Left lung (tissue), 10 donors: ENCODE measurements around the gene MAP1B. TPM values are rescaled to one million over a fixed set of nuclear protein-coding genes. Genes with fewer than 3 reads are reported as not detected.
A peak's percentile ranks its signal among the peaks of the same experiment; 100 is the strongest.

Experiments
- ATAC-seq: fragments of 200-7000 bp; cut with Tn5 transposase; one replicate; pipeline ENCODE4 v1.9.1; 2020; ENCODE audit warnings: moderate library complexity
- DNase-seq, 4 donors: peaks; one replicate each; pipeline ENCODE4 v3.0.0-alpha.2; 2013 to 2020
- H3K27ac ChIP-seq, 2 donors: fragments of 200-600 bp; sonication (generic) in 1 of 2; one replicate each; pipeline versions ENCODE4 v1.5.0 to v1.8.0; 2020 to 2021
- H3K27me3 ChIP-seq, 2 donors: fragments of 200-600 bp; sonication (generic) in 1 of 2; one replicate each; pipeline versions ENCODE4 v1.5.0 to v1.8.0; 2020 to 2021
- H3K36me3 ChIP-seq, 2 donors: fragments of 200-600 bp; sonication (generic) in 1 of 2; one replicate each; pipeline versions ENCODE4 v1.5.0 to v1.8.0; 2020 to 2021
- H3K4me1 ChIP-seq, 2 donors: fragments of 200-600 bp; one replicate each; pipeline ENCODE4 v1.8.0; 2021
- H3K4me3 ChIP-seq, 2 donors: fragments of 200-600 bp; sonication (generic) in 1 of 2; one replicate each; pipeline versions ENCODE4 v1.5.0 to v1.8.0; 2020 to 2021; ENCODE audit warnings: mild to moderate bottlenecking in 1 of 2
- H3K9me3 ChIP-seq, 2 donors: fragments of 200-600 bp; sonication (generic) in 1 of 2; one replicate each; pipeline versions ENCODE4 v1.5.0 to v1.8.0; 2020 to 2021
- intact Hi-C, 2 donors: fragments of 100-400 bp; cut with DNase I; formaldehyde crosslinking; loops; one replicate each; pipeline versions ENCODE4 v1.11.2 to v1.14.2; 2022
- polyA plus RNA-seq, 6 donors: library from polyadenylated mRNA; unstranded; fragments of 120-200 nt; gene quantifications; one replicate each; pipeline ENCODE4 v1.2.1, GENCODE V29; 2013; ENCODE audit not compliant: insufficient read length in 6 of 6
- total RNA-seq, 2 donors: library from RNA; stranded (reverse); fragmentation: NEBNext Ultra II Directional; extraction: Animal tissue kit (Norgen Biotek cat#: 25700); gene quantifications; one replicate each; pipeline ENCODE4 v1.2.1, GENCODE V29; 2021
- TF ChIP-seq, protein P1 (sequence below), 2 donors: fragments of 200-600 bp; sonication (generic) in 1 of 2; IDR thresholded peaks; one replicate each; pipeline versions ENCODE4 v1.5.0 to v1.8.0; 2021; ENCODE audit warnings: antibody characterized with exemption in 2 of 2
- donor health status: DM: no; HTN: yes; CAD: no.
- donor health status: DM: no; HTN: no; CAD: no.

MAP1B gene
- total and polyA plus RNA-seq, 8 donors, result 14.6 to 62.6 (median 23.3) TPM

DNA sequence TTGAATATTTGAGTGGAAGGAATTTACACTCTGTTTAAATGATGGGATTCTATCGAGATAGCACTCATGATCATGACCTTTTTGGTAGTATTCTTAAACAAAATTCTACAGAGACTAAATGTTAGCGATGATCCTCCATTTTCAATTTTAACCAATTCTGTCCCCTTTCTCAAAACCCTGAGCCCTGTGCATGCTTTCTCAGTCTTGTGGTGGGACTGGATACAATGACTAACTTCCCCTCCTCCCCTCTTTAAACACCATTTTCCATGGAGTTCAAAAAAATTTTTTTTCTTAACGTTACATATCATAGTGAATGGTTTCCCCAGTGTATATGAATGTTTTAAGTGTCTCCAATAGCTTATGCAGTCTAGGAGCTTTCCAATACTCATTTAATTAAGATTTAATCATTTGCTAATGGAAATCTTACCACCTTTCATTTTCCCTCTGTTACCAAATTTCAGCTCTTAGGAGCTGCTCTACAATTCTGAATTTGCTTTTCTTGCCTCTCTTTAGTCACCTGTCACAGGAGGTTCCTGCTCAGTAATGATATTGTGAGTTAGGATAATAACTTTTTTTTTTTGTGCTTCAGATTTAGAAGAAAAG is 101.2 kb downstream of the MAP1B start:
- Histone ChIP-seq H3K9me3 (no peaks in the 10 kb centered on the region), H3K36me3 (no peaks in the 10 kb centered on the region), H3K27me3 (no peaks in the 10 kb centered on the region), H3K4me3 (no peak overlapping the region), H3K27ac (no peak overlapping the region), H3K4me1 (no peaks in the 10 kb centered on the region)
- no peak for ATAC-seq
- intact Hi-C loops, result no loop called here
- DNase-seq, result no peak
- TF ChIP-seq, protein P1, sequence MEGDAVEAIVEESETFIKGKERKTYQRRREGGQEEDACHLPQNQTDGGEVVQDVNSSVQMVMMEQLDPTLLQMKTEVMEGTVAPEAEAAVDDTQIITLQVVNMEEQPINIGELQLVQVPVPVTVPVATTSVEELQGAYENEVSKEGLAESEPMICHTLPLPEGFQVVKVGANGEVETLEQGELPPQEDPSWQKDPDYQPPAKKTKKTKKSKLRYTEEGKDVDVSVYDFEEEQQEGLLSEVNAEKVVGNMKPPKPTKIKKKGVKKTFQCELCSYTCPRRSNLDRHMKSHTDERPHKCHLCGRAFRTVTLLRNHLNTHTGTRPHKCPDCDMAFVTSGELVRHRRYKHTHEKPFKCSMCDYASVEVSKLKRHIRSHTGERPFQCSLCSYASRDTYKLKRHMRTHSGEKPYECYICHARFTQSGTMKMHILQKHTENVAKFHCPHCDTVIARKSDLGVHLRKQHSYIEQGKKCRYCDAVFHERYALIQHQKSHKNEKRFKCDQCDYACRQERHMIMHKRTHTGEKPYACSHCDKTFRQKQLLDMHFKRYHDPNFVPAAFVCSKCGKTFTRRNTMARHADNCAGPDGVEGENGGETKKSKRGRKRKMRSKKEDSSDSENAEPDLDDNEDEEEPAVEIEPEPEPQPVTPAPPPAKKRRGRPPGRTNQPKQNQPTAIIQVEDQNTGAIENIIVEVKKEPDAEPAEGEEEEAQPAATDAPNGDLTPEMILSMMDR (IDR thresholded peaks at IDR 0.05), result no peak

DNA sequence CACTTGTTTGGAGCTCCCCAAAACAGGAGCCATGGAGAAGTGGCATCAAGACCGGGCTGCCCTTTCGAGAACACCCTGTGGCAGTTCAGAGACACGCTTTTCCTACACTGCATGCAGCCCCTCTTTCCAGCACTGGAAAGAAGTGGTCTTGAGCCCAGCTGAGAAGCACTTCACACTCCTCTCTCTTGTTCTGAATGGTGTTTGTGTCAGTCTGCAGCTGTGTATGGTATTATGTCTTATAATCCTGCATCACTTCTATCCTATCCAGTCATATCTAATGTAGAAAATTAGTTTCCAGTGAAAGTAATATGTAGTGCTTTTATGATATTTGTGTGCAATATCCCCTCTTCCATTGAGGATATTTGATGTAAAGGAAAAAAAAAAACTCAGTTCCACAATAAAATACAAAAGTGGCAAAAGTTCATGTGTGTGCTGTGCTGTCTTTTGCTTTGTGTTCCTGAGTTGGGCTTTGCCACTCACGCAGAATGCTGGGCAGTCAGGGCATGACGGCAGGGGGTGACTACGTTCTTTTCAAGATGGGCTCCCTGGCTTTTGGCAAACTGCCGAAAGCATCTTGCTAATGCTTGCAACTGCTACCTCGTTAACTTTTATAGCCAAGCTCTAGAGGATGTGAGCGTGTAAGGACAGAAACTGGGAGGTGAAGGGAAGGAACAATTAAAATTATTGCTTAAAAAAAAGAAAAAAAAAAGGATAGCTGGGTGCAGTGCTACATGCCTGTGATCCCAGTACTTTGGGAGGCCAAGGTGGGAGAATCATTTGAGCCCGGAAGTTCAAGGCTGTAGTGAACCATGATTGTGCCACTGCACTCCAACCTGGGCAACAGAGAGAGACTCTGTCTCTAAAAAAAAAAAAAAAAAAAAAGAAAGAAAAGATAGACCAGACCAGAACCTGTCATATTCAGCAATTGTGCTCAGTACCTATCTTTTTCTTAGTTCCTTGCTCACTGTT is 102.2 kb downstream of the MAP1B start:
- no peaks in the 10 kb centered on the region for H3K27me3 ChIP-seq
- TF ChIP-seq, protein P1 (IDR thresholded peaks at IDR 0.05), result no peak
- DNase-seq, result no peak
- H3K36me3 ChIP-seq, result no peaks in the 10 kb centered on the region
- no peak overlapping the region for H3K27ac ChIP-seq
- H3K9me3 ChIP-seq, result no peaks in the 10 kb centered on the region
- H3K4me3 ChIP-seq, result no peak overlapping the region
- intact Hi-C loops, result no loop called here
- H3K4me1 ChIP-seq, result no peaks in the 10 kb centered on the region
- no peak for ATAC-seq

DNA sequence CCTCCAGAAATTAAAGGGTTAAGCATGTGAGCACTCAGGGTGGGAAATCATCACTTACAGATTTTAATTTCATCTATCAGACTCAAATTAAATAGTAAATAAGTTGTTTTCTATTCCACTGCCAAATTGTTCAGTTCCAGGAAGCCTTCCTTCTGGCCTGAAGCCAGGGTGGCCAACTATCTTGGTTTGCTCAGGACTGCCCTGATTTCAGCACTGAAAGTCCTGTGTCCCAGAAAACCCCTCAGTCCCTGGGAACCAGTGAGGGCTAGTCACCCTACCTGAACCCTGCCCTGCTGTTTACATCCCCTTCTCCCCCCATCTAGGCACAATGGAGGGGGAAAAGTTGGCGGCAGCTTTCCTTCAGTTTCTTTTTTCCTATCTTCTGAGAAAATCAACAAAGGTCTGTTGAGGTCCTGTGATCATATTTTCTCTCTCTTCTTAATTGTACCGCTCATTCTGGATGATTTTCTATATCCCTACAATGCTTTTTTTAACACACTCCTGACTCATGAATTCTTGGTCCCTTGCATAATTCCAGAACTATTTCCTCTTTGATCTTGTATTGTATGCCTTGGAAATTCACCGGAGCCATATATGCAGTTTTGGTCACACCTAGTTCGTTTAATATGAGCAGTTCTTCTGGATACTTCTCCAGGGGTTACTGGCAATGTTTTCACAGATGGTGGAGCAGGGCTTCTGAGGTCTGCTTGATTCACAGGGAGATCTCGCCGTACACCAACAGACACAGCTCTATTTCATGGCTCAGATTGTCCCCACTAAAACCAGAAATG is 103.8 kb downstream of the MAP1B start:
- TF ChIP-seq, protein P1 (IDR thresholded peaks at IDR 0.05), result no peak
- H3K4me3 ChIP-seq, result no peak overlapping the region
- DNase-seq (peak in 2 of 4 donors; percentile 24 to 48), ATAC-seq (peak; percentile 33)
- no peaks in the 10 kb centered on the region for H3K36me3 ChIP-seq
- intact Hi-C loops, result no loop called here
- H3K4me1 ChIP-seq, result no peaks in the 10 kb centered on the region
- no peaks in the 10 kb centered on the region for H3K27me3 ChIP-seq
- H3K9me3 ChIP-seq, result no peaks in the 10 kb centered on the region
- peak overlapping the region; percentile 26 to 49 for H3K27ac ChIP-seq

DNA sequence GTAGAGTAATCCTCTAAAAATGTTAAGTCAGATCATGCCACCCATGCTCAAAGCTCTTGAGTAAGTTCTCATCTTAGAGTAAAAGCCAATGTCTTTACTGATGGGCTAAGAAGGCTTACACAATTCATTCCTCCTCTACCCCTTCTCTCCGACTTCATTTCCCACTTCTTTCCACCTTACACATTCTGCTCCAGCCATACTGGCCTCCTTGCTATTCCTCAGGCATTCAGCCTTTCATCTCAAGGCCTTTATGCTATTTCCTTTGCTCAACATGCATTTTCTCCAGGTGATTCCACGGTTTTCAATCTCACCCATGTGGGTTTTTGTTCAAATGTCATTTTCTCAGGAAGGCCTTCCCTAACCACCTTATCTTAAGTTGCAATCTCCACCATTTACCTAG is 104.9 kb downstream of the MAP1B start:
- Histone ChIP-seq H3K4me3 (no peak overlapping the region), H3K27ac (no peak overlapping the region), H3K36me3 (peaks cover 0 to 7% of the 10 kb centered on the region in 2 donors), H3K27me3 (no peaks in the 10 kb centered on the region), H3K9me3 (no peaks in the 10 kb centered on the region), H3K4me1 (no peaks in the 10 kb centered on the region)
- DNase-seq (no peak), ATAC-seq (no peak)
- intact Hi-C loops, result no loop called here
- TF ChIP-seq, protein P1 (IDR thresholded peaks at IDR 0.05), result no peak
